Prostate gland (tissue), 2 donors: Measurements from ENCODE around the gene OR10A2. TPM values are rescaled to one million over a fixed set of nuclear protein-coding genes. Genes with fewer than 3 reads are reported as not detected.
"Not testable (repeated sequence)": the region's sequence is repeated elsewhere in the genome, so short reads cannot be mapped to it uniquely, and the experiment has no call there.

Experiments
- DNase-seq: peaks from one replicate; pipeline ENCODE4 v3.0.0-alpha.2; 2019; ENCODE audit warnings: low spot score
- H3K27ac ChIP-seq, 2 donors: fragments of 200-600 bp; sonication (generic); 2 replicates each; pipeline ENCODE4 v1.5.1; 2017 to 2019
- H3K27me3 ChIP-seq: fragments of 200-600 bp; sonication (generic); replicated peaks from 2 replicates; pipeline ENCODE4 v1.5.1; 2019; ENCODE audit not compliant: insufficient read depth
- H3K36me3 ChIP-seq, 2 donors: fragments of 200-600 bp; sonication (generic); 1 replicate in 1 of 2; 2 replicates in 1 of 2; pipeline versions ENCODE4 v1.5.1 to v1.8.1; 2017 to 2019
- H3K4me1 ChIP-seq: fragments of 200-600 bp; sonication (generic); replicated peaks from 2 replicates; pipeline ENCODE4 v1.5.1; 2019
- H3K4me3 ChIP-seq, 2 donors: fragments of 200-600 bp; sonication (generic); 2 replicates each; pipeline ENCODE4 v1.5.1; 2017 to 2019
- H3K9me3 ChIP-seq: fragments of 200-600 bp; sonication (generic); 2 replicates; pipeline ENCODE4 v1.5.1; 2017
- POLR2A ChIP-seq: fragments of 450-650 bp; IDR thresholded peaks from one replicate; pipeline ENCODE4 v1.6.1; 2016; ENCODE audit warnings: antibody characterized with exemption, mild to moderate bottlenecking
- POLR2AphosphoS5 ChIP-seq: sonication (generic); formaldehyde crosslinking; IDR thresholded peaks from one replicate; pipeline ENCODE4 v1.6.1; 2017; ENCODE audit warnings: antibody characterized with exemption
- WGBS: methylation state at CpG from one replicate; pipeline ENCODE4 v1.1.5; 2018; 5-methylcytosine and 5-hydroxymethylcytosine counted together
- intact Hi-C: fragments of 100-400 bp; cut with DNase I; formaldehyde crosslinking; loops from one replicate; pipeline ENCODE4 v1.14.2; 2022
- total RNA-seq, 2 donors: library from RNA; depleted of rRNA; stranded (reverse); fragments of >200 nt; gene quantifications; one replicate each; pipeline ENCODE4 v1.1.0, GENCODE V29; 2016
- TF ChIP-seq, protein P1 (sequence below), 4 experiments: fragments of 200-600 bp in 2 of 4; fragments of 450-650 bp in 2 of 4; sonication (generic) in 2 of 4; IDR thresholded peaks; 1 replicate in 3 of 4; 2 replicates in 1 of 4; pipeline ENCODE4 v1.5.1; 2016 to 2019; ENCODE audit warnings: antibody characterized with exemption in 4 of 4, mild to moderate bottlenecking in 2 of 4, moderate library complexity in 2 of 4

Gene OR10A2
- total RNA-seq, 2 donors from 2014 or later, result not detected

- Histone ChIP-seq H3K36me3 (no peaks in the 10 kb centered on the region), H3K27me3 (no peaks in the 10 kb centered on the region), H3K9me3 (no peaks in the 10 kb centered on the region), H3K4me3 (no peak overlapping the region), H3K27ac (no peak overlapping the region), H3K4me1 (no peaks in the 10 kb centered on the region)
- WGBS, result 69% methylated on average over 2 of the region's 2 CpGs
- DNase-seq, result no peak
- intact Hi-C loops, result no loop called here
- TF ChIP-seq, protein P1, sequence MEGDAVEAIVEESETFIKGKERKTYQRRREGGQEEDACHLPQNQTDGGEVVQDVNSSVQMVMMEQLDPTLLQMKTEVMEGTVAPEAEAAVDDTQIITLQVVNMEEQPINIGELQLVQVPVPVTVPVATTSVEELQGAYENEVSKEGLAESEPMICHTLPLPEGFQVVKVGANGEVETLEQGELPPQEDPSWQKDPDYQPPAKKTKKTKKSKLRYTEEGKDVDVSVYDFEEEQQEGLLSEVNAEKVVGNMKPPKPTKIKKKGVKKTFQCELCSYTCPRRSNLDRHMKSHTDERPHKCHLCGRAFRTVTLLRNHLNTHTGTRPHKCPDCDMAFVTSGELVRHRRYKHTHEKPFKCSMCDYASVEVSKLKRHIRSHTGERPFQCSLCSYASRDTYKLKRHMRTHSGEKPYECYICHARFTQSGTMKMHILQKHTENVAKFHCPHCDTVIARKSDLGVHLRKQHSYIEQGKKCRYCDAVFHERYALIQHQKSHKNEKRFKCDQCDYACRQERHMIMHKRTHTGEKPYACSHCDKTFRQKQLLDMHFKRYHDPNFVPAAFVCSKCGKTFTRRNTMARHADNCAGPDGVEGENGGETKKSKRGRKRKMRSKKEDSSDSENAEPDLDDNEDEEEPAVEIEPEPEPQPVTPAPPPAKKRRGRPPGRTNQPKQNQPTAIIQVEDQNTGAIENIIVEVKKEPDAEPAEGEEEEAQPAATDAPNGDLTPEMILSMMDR (IDR thresholded peaks at IDR 0.05), result no peak
- TF ChIP-seq POLR2A (no peak), POLR2AphosphoS5 (no peak)
These were observed 37.6 kb downstream of the OR10A2 start for GRCh38 chr11:6900327-6900999.

DNA sequence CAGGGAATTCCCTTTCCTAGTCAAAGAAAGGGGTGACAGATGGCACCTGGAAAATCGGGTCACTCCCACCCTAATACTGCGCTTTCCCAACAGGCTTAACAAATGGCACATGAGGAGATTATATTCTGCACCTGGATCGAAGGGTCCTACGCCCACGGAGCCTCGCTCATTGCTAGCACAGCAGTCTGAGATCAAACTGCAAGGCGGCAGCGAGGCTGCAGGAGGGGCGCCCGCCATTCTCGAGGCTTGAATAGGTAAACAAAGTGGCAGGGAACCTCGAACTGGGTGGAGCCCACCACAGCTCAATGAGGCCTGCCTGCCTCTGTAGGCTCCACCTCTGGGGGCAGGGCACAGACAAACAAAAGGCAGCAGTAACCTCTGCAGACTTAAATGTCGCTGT lies 41.9 kb downstream of the OR10A2 start:
- H3K36me3 ChIP-seq, H3K27ac ChIP-seq, H3K4me3 ChIP-seq, H3K27me3 ChIP-seq, intact Hi-C loops, H3K4me1 ChIP-seq, DNase-seq, H3K9me3 ChIP-seq: not testable (repeated sequence)
- 78% methylated on average over 13 of the region's 13 CpGs for WGBS

- intact Hi-C loops, result no loop called here
- 90% methylated on average over 3 of the region's 3 CpGs for WGBS
- no peaks in the 10 kb centered on the region for H3K4me1 ChIP-seq
- no peaks in the 10 kb centered on the region for H3K27me3 ChIP-seq
- no peak overlapping the region for H3K4me3 ChIP-seq
- no peaks in the 10 kb centered on the region for H3K36me3 ChIP-seq
- no peak for TF ChIP-seq POLR2AphosphoS5
- TF ChIP-seq, protein P1 (IDR thresholded peaks at IDR 0.05), result no peak
- no peak for TF ChIP-seq POLR2A
- H3K27ac ChIP-seq, result no peak overlapping the region
- no peaks in the 10 kb centered on the region for H3K9me3 ChIP-seq
- DNase-seq, result no peak
These were observed 48.5 kb downstream of the OR10A2 start for GRCh38 chr11:6911378-6911777.

GRCh38 chr11:6911948-6912347 lies 49.1 kb downstream of the OR10A2 start:
- Histone ChIP-seq H3K9me3 (no peaks in the 10 kb centered on the region), H3K27ac (no peak overlapping the region), H3K36me3 (no peaks in the 10 kb centered on the region), H3K4me3 (no peak overlapping the region), H3K4me1 (no peaks in the 10 kb centered on the region), H3K27me3 (no peaks in the 10 kb centered on the region)
- intact Hi-C loops, result no loop called here
- 33% methylated on average over 3 of the region's 3 CpGs for WGBS
- DNase-seq, result no peak
- no peak for TF ChIP-seq POLR2A
- TF ChIP-seq, protein P1 (IDR thresholded peaks at IDR 0.05), result no peak
- TF ChIP-seq POLR2AphosphoS5, result no peak

DNA sequence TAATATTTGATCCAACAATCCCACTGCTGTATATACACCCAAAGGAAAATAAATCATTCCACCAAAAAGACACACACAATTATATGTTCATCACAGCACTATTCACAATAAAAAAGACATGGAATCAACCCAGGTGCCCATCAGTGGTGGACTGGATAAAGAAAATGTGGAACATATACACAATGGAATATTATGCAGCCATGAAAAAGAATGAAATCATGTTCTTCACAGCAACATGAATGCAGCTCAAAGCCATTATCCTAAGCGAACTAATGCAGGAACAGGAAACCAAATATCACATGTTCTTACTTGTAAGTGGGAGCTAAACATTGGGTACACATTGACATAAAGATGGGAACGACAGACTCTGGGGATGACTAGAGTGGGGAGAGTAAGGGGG lies 56.8 kb downstream of the OR10A2 start:
- no peaks in the 10 kb centered on the region for H3K36me3 ChIP-seq
- DNase-seq, result no peak
- H3K4me3 ChIP-seq, result no peak overlapping the region
- WGBS, result 70% methylated on average over 2 of the region's 2 CpGs
- no peaks in the 10 kb centered on the region for H3K4me1 ChIP-seq
- H3K9me3 ChIP-seq, result no peaks in the 10 kb centered on the region
- no peaks in the 10 kb centered on the region for H3K27me3 ChIP-seq
- TF ChIP-seq, protein P1 (IDR thresholded peaks at IDR 0.05), result no peak
- TF ChIP-seq POLR2A (no peak), POLR2AphosphoS5 (no peak)
- no peak overlapping the region for H3K27ac ChIP-seq
- intact Hi-C loops, result no loop called here
